Measurements from ENCODE around the gene SP100. TPM values are rescaled to one million over a fixed set of nuclear protein-coding genes. Genes with fewer than 3 reads are reported as not detected.

SP100 gene
- total RNA-seq, 1 donor from 2014 or later: 110 TPM

Other genes starting within 250 kb of the SP100 start
- gene SP110, start 196.2 kb upstream of the SP100 start, total RNA-seq: 5.4 and 9.0 TPM in 2 replicates
- gene SP140, start 190.5 kb upstream of the SP100 start, total RNA-seq: not detected in 2 replicates
- gene SP140L, start 89.0 kb upstream of the SP100 start, total RNA-seq: 8.2 and 12.1 TPM in 2 replicates